Activated CD8-positive, alpha-beta memory T cell treated with anti-CD3 and anti-CD28 coated beads, Interleukin-2, amount 50 U/mL, for 24 hours (primary cell): ENCODE results near the gene PCDHGC4.

Experiments used
- DNase-seq: peaks from one replicate; pipeline ENCODE4 v3.0.0-alpha.2; 2020; ENCODE audit errors: extremely low read depth

PCDHGC4 gene

DNA sequence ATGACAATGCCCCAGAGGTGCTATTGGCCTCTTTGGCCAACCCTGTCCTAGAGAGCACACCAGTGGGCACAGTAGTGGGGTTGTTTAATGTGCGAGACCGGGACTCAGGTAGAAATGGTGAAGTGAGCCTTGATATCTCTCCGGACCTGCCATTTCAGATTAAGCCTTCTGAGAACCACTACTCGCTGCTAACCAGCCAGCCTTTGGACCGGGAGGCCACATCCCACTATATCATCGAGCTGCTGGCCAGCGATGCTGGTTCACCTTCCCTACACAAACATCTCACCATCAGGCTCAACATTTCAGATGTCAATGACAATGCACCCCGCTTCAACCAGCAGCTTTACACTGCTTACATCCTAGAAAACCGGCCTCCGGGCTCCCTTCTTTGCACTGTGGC, 5.4 kb downstream of the PCDHGC4 start:
- no peak for DNase-seq

DNA sequence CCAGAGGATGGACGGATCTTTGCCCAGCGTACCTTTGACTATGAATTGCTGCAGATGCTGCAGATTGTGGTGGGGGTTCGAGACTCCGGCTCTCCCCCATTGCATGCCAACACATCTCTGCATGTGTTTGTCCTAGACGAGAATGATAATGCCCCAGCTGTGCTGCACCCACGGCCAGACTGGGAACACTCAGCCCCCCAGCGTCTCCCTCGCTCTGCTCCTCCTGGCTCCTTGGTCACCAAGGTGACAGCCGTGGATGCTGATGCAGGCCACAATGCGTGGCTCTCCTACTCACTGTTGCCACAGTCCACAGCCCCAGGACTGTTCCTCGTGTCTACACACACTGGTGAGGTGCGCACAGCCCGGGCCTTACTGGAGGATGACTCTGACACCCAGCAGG, 5.9 kb downstream of the PCDHGC4 start:
- DNase-seq: no peak

DNA sequence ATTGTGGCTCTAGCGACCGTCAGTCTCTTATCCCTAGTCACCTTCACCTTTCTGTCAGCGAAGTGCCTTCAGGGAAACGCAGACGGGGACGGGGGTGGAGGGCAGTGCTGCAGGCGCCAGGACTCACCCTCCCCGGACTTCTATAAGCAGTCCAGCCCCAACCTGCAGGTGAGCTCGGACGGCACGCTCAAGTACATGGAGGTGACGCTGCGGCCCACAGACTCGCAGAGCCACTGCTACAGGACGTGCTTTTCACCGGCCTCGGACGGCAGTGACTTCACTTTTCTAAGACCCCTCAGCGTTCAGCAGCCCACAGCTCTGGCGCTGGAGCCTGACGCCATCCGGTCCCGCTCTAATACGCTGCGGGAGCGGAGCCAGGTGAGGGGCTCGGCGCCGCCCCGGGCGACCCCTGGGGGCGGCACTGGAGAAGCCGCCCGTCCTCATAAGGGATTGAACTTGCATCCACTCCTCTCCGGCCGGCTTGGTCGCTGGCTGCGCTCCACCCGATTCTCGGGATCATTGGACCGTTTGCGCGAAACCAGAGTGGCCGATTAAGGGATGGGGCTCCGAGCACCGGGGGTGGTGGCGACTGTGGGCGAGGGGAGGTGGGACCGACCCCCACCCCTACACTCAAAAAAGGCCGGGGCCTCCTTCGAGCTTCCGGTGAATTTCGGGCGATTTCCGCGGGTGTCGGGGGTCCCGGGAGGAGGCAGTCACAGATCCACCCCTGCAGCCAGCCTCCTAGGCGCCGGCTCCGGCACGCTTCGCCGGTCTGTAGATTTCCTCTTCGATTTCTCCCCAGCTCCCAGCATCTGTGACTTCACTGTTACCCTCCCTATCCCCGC, 6.7 kb downstream of the PCDHGC4 start:
- DNase-seq: no peak

DNA sequence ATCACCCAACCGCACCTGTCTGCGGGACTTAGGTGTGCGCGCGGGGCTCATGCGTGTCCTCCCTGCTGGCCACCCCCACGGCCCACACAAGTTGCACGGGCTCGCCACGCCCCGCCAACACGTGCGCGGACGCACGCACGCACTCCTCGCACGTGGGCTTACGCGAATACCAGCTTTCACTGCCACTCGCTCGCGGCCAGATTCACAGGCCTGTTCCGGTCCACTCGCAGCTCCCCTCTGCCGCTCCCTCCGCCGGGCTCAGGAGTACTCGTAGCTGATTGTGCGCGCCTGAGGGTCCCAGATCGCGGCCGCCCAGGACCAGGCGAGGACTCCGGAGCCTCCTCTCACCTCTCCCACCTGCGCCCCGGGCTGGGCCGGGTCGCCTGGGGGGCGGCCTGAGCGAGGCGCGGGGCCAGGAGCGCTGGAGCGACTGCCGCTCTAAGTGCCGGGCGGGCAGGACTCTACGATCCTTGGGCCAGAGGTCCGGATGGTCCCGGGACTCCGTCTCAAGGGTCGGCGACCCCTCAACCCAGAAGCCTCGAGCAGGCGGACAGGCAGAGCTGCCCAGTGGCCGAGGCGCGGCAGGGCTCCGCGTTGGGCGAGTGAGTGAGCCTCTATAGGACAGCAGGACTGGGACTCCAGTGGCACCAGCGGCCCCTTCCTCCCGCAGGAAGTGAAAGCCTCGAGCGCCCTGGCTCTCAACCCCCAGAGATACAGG, 7.5 kb downstream of the PCDHGC4 start:
- DNase-seq: no peak

DNA sequence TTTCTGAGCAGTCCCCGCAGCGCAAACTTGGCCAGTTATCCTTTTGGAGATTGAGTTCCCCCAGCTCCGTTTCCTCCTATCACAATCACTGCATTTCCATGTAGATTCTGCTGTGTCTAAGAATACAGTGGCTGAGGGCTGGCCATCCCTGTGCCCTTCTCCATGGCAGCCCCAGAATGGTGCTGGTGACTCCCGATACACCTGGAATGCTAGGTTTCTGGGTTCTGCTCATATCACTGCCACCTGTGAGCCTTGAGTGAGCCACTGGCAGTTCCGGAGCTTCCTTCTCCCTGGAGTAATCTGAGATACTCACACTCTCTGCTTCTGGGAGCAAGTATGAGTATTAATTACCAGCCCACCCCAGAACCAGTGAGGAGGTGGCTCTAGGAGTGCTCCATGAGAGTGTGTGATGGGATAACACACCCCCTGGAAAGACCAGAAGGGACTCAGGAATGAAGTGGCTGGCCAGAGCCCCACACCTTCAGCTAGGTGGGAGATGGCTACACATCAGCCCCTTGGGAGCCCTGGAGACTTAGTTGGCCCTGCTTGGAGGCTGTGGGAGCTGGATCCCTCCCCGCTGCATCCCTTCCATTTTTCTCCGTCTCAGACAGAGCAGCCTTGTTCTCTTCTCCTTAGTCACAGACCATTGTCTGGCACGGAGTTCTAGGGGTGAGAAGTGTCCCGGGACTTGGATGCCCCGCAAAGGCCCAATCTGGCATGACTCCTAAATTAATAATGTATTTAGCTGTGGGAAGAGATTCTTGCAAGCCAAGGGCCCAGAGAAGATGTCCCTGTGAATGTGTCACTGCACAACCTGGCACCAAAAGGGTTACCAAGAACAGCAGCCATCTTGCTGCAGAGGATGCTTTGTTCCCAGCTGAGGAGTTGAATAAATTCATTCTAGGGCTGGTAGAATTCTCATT, 8.9 kb downstream of the PCDHGC4 start:
- no peak for DNase-seq

DNA sequence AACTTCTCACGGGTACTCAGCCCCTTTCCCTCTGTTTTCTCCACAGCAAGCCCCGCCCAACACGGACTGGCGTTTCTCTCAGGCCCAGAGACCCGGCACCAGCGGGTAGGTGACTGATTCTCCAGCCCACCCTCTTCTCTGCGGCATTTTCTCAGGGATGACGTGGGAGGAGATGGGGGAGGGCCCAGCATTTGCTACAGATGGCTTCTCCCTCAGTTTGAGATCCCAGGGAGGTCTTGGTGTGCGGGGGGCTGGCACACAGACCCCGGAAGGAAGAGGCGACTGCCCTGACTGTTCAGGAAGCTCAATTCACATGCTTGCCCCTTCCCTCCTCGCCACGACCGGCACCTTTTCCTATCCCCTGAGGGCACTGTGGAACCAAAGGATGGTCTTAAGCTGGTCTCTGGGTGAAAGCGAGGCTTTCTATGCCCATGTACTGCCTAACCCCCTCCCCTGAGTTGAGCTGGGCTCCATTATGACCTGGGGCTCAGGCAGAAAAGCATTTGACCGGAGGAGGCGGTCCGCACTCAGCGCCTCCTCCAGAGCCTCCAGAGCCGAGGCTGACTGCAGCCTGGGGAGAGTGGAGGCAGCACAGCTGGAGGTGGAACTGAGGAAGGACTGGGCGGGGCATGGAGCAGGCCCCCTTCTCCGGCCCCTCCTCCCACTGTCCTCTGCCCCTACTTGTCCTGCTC, 10.1 kb downstream of the PCDHGC4 start:
- DNase-seq: no peak

DNA sequence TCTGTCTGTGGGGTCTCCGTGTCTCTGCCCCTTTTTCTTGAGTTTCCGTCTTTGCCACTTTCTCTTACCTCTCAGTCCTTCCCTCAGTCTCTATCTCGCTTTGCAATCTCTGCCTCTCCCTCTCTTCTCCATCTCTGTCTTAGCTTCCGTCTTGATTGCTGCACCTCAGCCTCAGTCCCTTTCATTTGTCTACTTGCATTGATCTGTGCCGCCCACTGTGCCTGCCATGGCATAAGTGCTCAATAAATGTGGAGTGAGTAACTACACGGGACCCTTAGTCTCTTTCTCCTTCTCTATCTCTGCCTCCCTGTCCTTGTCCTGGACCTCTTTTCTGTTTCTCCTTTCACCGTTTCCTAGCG, 10.6 kb downstream of the PCDHGC4 start:
- DNase-seq: no peak

DNA sequence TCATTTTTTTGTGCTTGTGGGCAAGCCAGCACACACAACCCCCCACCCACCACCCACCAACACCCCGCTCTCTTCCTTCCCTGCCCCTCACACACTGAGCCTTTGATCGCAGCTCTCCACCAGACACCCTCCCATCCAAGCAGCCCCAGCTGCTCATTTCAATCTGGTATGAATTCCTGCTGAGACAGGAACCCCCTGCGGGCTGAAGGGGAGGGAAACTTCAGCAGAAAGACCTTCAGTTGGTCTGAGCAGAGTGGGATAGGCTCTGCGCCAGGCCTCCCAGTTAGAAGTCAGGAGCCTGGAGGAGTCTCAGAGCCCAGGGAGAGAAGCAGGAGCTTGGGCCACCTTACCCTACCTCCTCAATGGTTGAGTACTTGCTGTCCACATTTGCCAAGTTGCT, 11.2 kb downstream of the PCDHGC4 start:
- no peak for DNase-seq

DNA sequence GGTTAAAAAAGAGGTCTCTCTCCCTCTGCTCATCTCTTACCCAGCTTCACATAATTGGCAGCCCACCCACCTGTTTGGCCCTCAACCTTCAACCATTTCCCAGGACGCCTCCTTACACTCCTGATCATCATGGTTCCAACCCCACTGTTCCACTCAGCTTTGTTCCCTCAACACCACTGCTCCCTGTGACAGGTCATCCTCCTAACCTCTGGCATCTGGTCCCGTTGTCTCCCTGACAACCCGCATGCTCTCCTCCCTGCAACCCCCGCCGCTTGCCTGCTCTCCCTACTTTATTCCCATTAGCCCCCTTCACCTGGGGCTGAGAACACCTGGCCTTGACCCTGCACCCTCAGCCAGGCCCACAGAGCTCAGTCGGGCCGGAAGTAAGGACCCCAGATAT, 16.9 kb downstream of the PCDHGC4 start:
- no peak for DNase-seq

DNA sequence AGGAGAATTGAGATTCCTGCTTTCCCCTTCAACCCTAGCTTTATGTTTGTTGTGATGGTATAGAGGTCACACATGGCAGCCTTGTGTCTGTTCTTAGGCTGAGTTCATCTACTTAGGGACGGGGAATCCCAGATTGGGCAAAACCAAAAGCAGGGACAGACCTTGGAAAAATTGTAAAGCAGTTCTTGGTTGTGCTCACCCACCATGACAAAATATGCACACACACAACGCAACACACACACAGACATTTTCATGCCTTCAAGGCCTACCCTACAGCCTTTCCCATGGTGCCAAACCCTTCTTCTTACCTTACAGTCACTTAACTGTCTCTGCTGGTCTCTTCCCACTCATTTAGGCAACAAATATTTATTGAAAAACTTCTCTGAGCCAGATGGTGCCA, 18.9 kb downstream of the PCDHGC4 start:
- no peak for DNase-seq

DNA sequence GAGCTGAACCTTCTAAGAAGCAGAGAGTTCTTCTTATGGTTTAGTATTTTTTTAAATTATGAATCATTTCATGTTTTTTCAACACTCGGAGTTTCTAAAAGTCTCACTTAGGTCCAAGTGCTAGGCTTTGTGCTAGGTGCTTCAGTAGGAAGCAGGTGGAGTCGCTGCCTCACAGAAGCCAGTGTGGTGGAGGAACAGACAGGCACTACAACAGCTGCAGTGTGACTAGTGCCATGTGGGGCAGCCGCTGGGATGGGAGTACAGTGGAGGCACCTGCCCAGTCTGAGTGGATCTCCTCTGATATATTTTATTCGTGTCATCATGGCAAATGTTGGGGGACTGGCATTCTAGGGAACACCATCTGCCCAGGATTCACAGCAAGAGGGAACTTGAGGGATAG, 19.4 kb downstream of the PCDHGC4 start:
- DNase-seq: no peak

DNA sequence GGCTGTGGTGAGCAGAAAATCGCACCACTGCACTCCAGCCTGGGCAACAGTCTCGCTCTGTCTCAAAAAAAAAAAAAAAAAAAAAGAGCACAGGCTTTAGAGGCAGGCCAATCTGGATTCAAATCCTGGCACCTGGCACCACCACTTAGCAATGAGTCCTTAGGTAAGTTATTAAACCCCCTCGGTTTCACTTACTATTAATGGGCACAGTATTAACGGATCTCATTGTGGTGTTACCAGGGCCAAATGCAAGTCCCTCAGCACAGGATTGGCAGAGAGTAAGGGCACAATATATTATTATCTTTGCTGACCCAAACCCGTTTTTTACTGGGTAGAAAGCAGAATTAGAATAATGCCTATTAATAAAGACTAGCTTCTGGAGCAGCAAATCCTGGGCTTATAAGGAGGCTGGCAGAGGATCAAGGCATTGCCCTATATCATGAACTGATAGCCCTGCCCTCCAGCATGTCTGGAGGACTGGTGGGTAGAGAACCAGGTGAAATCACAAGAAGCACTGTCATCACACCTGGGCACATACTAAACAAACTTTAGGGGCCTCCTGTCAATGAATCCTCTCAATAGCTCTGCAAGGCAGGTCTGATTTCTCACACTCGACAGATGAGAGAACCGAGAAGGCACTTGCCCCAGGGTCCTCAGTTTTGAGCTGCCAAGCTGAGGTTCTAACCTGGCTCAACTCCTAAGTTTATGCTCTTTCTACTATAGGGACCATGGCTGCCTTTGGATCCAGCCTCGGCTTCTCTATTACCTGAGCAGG, 21.7 kb downstream of the PCDHGC4 start:
- DNase-seq: no peak

DNA sequence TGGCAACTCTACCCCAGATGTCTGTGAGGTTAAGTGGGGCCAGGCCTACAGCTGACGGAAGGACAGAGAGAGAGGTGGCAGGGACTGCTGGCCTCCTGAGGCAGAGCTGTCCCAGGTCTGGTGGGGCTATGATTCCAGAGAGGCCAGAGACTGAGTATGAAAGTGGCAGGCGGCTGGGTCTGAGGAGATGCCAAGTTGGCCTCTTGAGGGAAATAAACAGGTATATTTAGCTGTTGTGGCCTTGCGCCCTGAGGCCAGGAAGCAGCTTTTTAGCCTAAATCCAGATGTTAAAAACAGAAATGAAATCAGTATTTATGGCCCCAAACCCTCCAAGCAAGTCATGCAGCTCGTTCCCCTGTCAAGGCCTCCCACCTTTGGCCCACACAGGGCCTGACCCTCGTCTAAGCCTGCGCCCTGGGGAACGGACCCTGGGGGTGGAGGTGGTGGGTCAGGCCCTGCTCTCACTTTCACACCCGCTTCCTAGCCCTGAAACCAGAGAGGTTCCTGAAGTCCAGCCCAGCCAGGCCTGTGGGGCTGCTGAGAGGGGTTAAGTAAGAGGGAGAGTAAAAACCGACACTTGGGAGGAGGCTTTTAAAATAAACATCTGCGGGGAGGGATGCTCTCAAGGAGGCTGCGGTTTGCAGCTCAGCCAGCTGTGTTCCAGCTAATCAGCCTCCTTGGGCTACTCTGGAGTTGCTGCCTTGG, 22.7 kb downstream of the PCDHGC4 start:
- no peak for DNase-seq

DNA sequence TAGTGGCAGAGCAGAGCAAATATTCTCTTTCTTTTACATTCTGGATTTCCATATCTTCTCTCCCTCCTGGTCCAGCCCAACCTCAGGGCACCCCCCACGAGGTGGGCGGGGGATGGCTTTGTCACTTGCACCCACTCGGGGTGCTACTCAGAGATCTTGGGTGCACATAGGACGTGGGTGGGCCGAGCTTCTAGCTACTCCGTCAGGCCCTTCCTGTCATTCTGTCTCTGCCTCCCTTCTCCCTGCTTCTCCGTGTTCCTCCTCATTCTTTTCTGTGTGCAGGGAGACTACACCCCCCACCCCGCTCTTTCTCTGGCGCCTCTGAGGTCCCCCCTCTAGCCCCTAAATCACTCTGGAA, 23.6 kb downstream of the PCDHGC4 start:
- no peak for DNase-seq

DNA sequence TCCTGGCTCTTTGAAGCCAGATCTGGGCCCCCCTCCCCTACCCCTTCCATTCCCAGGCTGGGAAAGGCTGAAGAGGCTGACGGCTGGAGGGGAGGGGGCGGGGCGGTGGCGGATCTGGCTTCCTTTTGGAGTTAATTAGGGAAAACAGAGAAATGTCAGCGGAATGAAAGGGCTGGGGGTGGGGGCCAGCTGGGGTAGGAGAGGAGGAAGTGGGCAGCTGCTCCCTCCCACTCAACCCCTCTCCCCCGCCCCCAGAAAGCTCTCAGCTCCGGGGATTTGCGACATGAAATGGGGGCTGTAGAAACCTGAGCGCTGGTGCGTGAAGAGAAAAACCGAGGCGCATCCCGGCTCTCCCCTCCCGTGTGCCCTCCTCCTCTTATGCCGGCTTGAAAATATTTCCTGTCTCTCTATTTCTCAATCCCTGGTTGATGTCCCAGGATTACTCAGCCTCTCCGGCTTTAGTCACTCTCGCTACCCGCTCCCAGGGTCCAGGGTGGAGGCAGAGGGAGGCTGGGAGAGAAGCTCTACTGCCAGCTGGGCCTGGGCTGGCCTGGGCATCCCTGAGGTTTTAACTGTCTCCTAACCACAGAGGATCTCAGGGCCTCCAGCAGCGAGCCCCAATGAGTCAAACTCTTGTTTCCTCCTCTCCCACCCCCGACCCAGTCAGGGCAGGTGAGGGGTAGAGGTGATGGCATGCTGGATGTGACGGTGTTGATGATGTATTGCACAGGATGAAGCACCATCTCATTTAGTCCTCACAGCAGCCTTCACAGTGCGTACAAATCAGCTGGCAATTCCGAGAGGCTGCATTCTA, 24.2 kb downstream of the PCDHGC4 start:
- no peak for DNase-seq

DNA sequence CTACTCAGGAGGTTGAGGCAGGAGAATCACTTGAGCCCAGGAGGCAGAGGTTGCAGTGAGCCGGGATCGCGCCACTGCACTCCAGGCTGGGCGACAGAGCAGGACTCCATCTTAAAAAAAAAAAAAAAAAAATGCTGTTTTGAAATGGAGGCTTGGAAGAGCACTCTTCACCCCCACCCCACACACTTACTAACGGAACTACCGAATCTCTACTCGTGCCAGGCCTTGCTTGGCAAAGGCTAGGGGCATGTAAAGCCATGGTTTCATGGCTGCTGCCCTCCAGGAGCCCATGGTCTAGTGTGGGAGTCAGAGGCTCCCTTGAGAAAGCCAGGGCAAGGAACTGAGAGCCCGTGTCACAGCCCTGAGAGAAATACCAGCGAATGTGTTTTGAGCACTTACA, 25.3 kb downstream of the PCDHGC4 start:
- no peak for DNase-seq

DNA sequence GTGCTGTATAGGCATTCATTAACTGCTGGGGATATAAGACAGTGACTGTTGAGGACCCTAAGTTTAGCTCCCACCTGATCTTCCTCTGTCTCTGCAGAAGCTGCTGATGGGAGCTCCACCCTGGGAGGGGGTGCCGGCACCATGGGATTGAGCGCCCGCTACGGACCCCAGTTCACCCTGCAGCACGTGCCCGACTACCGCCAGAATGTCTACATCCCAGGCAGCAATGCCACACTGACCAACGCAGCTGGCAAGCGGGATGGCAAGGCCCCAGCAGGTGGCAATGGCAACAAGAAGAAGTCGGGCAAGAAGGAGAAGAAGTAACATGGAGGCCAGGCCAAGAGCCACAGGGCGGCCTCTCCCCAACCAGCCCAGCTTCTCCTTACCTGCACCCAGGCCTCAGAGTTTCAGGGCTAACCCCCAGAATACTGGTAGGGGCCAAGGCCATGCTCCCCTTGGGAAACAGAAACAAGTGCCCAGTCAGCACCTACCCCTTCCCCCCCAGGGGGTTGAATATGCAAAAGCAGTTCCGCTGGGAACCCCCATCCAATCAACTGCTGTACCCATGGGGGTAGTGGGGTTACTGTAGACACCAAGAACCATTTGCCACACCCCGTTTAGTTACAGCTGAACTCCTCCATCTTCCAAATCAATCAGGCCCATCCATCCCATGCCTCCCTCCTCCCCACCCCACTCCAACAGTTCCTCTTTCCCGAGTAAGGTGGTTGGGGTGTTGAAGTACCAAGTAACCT, 26.2 kb downstream of the PCDHGC4 start:
- DNase-seq: no peak

DNA sequence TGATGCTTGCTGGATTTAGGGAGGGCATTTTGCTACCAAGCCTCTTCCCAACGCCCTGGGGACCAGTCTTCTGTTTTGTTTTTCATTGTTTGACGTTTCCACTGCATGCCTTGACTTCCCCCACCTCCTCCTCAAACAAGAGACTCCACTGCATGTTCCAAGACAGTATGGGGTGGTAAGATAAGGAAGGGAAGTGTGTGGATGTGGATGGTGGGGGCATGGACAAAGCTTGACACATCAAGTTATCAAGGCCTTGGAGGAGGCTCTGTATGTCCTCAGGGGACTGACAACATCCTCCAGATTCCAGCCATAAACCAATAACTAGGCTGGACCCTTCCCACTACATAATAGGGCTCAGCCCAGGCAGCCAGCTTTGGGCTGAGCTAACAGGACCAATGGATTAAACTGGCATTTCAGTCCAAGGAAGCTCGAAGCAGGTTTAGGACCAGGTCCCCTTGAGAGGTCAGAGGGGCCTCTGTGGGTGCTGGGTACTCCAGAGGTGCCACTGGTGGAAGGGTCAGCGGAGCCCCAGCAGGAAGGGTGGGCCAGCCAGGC, 27.0 kb downstream of the PCDHGC4 start:
- DNase-seq: no peak
